ENCODE data around the gene LRRC43. TPM values are rescaled to one million over a fixed set of nuclear protein-coding genes. Genes with fewer than 3 reads are reported as not detected.

The LRRC43 gene
- total RNA-seq, 1 donor: 2.9 TPM

DNA sequence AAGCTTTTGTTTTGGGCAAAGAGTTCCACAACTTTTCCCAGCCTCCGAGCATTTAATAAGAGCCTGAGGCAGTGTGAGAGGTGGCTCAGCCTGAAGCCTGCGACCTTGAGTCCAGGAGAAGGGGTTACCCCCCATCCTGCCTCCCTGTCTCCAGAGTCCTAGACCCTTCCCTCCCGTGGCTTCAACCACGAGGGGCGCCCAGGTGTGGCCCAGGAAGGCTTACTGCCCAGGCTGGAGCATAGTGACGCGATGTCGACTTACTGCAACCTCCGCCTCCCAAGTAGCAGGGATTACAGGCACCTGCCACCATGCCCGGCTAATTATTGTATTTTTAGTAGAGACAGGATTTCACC, 641 bp downstream of the LRRC43 start:
- H3K27ac ChIP-seq (ENCODE audit: low read depth, low read length): no peak overlapping the region
- no peaks in the 10 kb centered on the region for H3K79me2 ChIP-seq (ENCODE audit: insufficient read depth, low read length)
- H4K20me1 ChIP-seq (ENCODE audit: insufficient read depth, low read length): no peaks in the 10 kb centered on the region
- H2AFZ ChIP-seq (ENCODE audit: low read length): peak overlapping the region; percentile 74
- H3K9me3 ChIP-seq (ENCODE audit: low read depth, low read length): no peaks in the 10 kb centered on the region
- H3K4me1 ChIP-seq (ENCODE audit: insufficient read depth, low read length): peaks cover 4% of the 10 kb centered on the region
- peak overlapping the region; percentile 75 for H3K4me2 ChIP-seq (ENCODE audit: insufficient read depth, low read length)
- TF ChIP-seq, protein P1, sequence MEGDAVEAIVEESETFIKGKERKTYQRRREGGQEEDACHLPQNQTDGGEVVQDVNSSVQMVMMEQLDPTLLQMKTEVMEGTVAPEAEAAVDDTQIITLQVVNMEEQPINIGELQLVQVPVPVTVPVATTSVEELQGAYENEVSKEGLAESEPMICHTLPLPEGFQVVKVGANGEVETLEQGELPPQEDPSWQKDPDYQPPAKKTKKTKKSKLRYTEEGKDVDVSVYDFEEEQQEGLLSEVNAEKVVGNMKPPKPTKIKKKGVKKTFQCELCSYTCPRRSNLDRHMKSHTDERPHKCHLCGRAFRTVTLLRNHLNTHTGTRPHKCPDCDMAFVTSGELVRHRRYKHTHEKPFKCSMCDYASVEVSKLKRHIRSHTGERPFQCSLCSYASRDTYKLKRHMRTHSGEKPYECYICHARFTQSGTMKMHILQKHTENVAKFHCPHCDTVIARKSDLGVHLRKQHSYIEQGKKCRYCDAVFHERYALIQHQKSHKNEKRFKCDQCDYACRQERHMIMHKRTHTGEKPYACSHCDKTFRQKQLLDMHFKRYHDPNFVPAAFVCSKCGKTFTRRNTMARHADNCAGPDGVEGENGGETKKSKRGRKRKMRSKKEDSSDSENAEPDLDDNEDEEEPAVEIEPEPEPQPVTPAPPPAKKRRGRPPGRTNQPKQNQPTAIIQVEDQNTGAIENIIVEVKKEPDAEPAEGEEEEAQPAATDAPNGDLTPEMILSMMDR (IDR thresholded peaks at IDR 0.05; ENCODE audit: extremely low read depth, low read depth, low read length): no peak
- no peaks in the 10 kb centered on the region for H3K36me3 ChIP-seq (ENCODE audit: insufficient read depth, low read length)
- H3K27me3 ChIP-seq (ENCODE audit: insufficient read depth, low read length): no peaks in the 10 kb centered on the region
- peak overlapping the region; percentile 76 for H3K4me3 ChIP-seq (ENCODE audit: insufficient read depth, low read length)
- no peak for DNase-seq (ENCODE audit: insufficient read length, low spot score, missing footprints)

DNA sequence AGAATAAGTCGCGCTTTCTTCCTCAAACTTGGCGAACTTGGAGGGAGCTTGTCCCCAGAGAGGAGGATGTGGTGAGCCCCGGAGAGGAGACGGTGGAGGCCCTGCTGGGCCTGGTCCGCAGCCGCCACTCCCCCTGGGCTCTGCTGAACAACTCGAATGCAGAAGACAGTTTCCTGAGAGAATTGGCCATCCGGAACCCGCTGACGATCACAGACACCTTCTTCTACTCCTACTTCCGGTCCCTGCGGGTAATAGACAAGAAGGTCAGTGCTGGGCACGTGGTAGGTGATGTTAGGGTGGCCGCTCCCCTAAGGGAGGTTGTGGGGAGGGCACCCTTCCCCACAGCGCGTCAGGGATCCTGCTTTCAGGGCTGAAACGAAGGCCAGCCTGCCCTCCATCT, 1.6 kb downstream of the LRRC43 start:
- no peaks in the 10 kb centered on the region for H3K27me3 ChIP-seq (ENCODE audit: insufficient read depth, low read length)
- no peak overlapping the region for H2AFZ ChIP-seq (ENCODE audit: low read length)
- no peaks in the 10 kb centered on the region for H3K9me3 ChIP-seq (ENCODE audit: low read depth, low read length)
- H3K79me2 ChIP-seq (ENCODE audit: insufficient read depth, low read length): no peaks in the 10 kb centered on the region
- no peak overlapping the region for H3K27ac ChIP-seq (ENCODE audit: low read depth, low read length)
- no peak overlapping the region for H3K4me3 ChIP-seq (ENCODE audit: insufficient read depth, low read length)
- no peaks in the 10 kb centered on the region for H3K36me3 ChIP-seq (ENCODE audit: insufficient read depth, low read length)
- H3K4me1 ChIP-seq (ENCODE audit: insufficient read depth, low read length): peaks cover 4% of the 10 kb centered on the region
- no peaks in the 10 kb centered on the region for H4K20me1 ChIP-seq (ENCODE audit: insufficient read depth, low read length)
- TF ChIP-seq, protein P1 (IDR thresholded peaks at IDR 0.05; ENCODE audit: extremely low read depth, low read depth, low read length): no peak
- no peak for DNase-seq (ENCODE audit: insufficient read length, low spot score, missing footprints)
- no peak overlapping the region for H3K4me2 ChIP-seq (ENCODE audit: insufficient read depth, low read length)

DNA sequence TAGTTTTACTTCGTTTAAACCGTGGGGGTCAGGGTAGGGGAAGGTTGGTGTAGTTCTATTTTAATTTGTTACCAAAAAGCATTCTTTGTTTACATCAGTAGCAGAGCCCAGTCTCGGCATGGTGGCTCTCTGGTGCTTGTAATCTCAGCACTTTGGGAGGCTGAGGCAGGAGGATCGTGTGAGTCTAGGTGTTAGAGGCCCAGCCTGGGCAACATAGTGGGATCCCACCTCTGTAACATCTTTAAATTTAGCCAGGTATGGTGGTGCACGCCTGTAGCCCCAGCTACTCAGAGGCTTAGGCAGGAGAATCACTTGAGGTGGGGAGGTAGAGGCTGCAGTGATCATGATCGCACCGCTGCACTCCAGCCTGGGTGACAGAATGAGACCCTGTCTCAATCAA, 2.2 kb downstream of the LRRC43 start:
- Histone ChIP-seq H3K36me3 (ENCODE audit: insufficient read depth, low read length) (no peaks in the 10 kb centered on the region), H3K4me3 (ENCODE audit: insufficient read depth, low read length) (no peak overlapping the region), H3K4me1 (ENCODE audit: insufficient read depth, low read length) (peaks cover 4% of the 10 kb centered on the region), H2AFZ (ENCODE audit: low read length) (no peak overlapping the region), H3K79me2 (ENCODE audit: insufficient read depth, low read length) (no peaks in the 10 kb centered on the region), H3K27me3 (ENCODE audit: insufficient read depth, low read length) (no peaks in the 10 kb centered on the region), H4K20me1 (ENCODE audit: insufficient read depth, low read length) (no peaks in the 10 kb centered on the region), H3K4me2 (ENCODE audit: insufficient read depth, low read length) (no peak overlapping the region), H3K27ac (ENCODE audit: low read depth, low read length) (no peak overlapping the region), H3K9me3 (ENCODE audit: low read depth, low read length) (no peaks in the 10 kb centered on the region)
- no peak for DNase-seq (ENCODE audit: insufficient read length, low spot score, missing footprints)
- TF ChIP-seq, protein P1 (IDR thresholded peaks at IDR 0.05; ENCODE audit: extremely low read depth, low read depth, low read length): no peak

DNA sequence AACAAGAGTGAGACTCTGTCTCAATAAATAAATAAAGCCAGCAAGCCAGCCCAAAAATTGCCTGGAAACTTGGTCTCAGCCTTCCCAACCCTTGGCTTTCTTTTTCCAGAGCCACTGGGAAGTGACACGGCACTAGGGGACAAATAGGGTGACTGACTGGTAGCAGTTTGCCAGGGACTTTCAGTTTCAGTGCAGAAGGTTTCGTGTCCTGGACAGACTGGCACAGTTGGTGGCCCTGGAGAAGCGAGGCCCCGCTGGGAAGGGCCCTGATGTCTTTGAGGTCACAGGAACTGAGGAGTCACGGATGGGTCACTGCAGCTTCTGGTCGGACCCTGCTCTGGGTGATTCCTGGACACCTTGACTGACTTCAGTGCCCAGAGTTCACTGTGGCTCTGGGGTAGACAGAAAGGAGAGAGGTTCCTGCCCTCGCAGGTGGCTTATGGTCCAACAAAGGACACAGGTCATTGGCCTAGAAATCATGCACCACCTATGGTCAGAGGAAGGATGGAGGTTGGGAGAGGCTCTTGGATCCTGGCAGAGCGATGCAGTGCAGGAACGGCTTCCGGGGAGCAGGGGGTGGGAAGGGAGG, 2.7 kb downstream of the LRRC43 start:
- peaks cover 4% of the 10 kb centered on the region for H3K4me1 ChIP-seq (ENCODE audit: insufficient read depth, low read length)
- H3K9me3 ChIP-seq (ENCODE audit: low read depth, low read length): no peaks in the 10 kb centered on the region
- peak; percentile 45 for DNase-seq (ENCODE audit: insufficient read length, low spot score, missing footprints)
- no peaks in the 10 kb centered on the region for H4K20me1 ChIP-seq (ENCODE audit: insufficient read depth, low read length)
- H3K27me3 ChIP-seq (ENCODE audit: insufficient read depth, low read length): no peaks in the 10 kb centered on the region
- no peak overlapping the region for H3K4me2 ChIP-seq (ENCODE audit: insufficient read depth, low read length)
- no peak overlapping the region for H2AFZ ChIP-seq (ENCODE audit: low read length)
- no peaks in the 10 kb centered on the region for H3K36me3 ChIP-seq (ENCODE audit: insufficient read depth, low read length)
- no peaks in the 10 kb centered on the region for H3K79me2 ChIP-seq (ENCODE audit: insufficient read depth, low read length)
- H3K4me3 ChIP-seq (ENCODE audit: insufficient read depth, low read length): no peak overlapping the region
- H3K27ac ChIP-seq (ENCODE audit: low read depth, low read length): no peak overlapping the region
- TF ChIP-seq, protein P1 (IDR thresholded peaks at IDR 0.05; ENCODE audit: extremely low read depth, low read depth, low read length): no peak
